Psoas muscle (tissue), 8 donors: Measurements from ENCODE around the gene MRPL24. TPM values are rescaled to one million over a fixed set of nuclear protein-coding genes. Genes with fewer than 3 reads are reported as not detected.
A peak's percentile ranks its signal among the peaks of the same experiment; 100 is the strongest.

Source experiments
- ATAC-seq, 4 donors: fragments of 200-7000 bp; cut with Tn5 transposase; one replicate each; pipeline ENCODE4 v1.9.1; 2020; ENCODE audit warnings: moderate library complexity in 3 of 4, mild to moderate bottlenecking in 2 of 4
- DNase-seq, 2 donors: peaks; one replicate each; pipeline ENCODE4 v3.0.0-alpha.2; 2020
- H3K27ac ChIP-seq: fragments of 200-600 bp; one replicate; pipeline ENCODE4 v1.8.0; 2022
- H3K27me3 ChIP-seq, 3 donors: fragments of 200-600 bp in 1 of 3; one replicate each; pipeline versions ENCODE4 v1.6.1 to v1.8.0; 2013 to 2022; ENCODE audit warnings: low read length in 2 of 3, mild to moderate bottlenecking in 2 of 3, moderate library complexity in 1 of 3; ENCODE audit not compliant: insufficient read depth in 3 of 3
- H3K36me3 ChIP-seq, 2 donors: fragments of 200-600 bp in 1 of 2; one replicate each; pipeline versions ENCODE4 v1.6.1 to v1.8.0; 2013 to 2022; ENCODE audit warnings: low read depth in 1 of 2, mild to moderate bottlenecking in 1 of 2, moderate library complexity in 1 of 2; ENCODE audit not compliant: insufficient read depth in 1 of 2
- H3K4me1 ChIP-seq: fragments of 200-600 bp; one replicate; pipeline ENCODE4 v1.8.0; 2022
- H3K4me3 ChIP-seq: fragments of 200-600 bp; one replicate; pipeline ENCODE4 v1.8.0; 2022; ENCODE audit warnings: mild to moderate bottlenecking
- H3K9me3 ChIP-seq: fragments of 200-600 bp; one replicate; pipeline ENCODE4 v1.8.0; 2022
- CTCF ChIP-seq: fragments of 200-600 bp; IDR thresholded peaks from one replicate; pipeline ENCODE4 v1.8.0; 2022; ENCODE audit warnings: antibody characterized with exemption
- WGBS, 3 donors: extraction: QIAGEN DNeasy Blood & Tissue Kit; methylation state at CpG; one replicate each; pipeline versions ENCODE4 v1.1.6 to v1.1.7; 2013; 5-methylcytosine and 5-hydroxymethylcytosine counted together
- intact Hi-C, 2 donors: fragments of 100-400 bp; cut with DNase I; formaldehyde crosslinking; loops; one replicate each; pipeline versions ENCODE4 v1.11.0 to v1.14.2; 2022
- polyA plus RNA-seq, 3 donors: library from polyadenylated mRNA; stranded (reverse); fragments of 200-250 nt; gene quantifications; one replicate each; pipeline ENCODE4 v1.2.3, GENCODE V29; 2013
- total RNA-seq, 4 donors: library from RNA; stranded (reverse); fragmentation: NEBNext Ultra II Directional in 2 of 4; extraction: Animal tissue kit (Norgen Biotek cat#: 25700) in 2 of 4; gene quantifications; one replicate each; pipeline versions ENCODE4 v1.2.1 to v1.2.4, GENCODE V29; 2021 to 2023
- donor health status: healthy with polysubstance abuse.
- donor health status: DM: no; HTN: no; CAD: no; lungs with moderate emphysema.
- donor health status: Bipolar disorder and iron deficiency.
- donor health status: healthy.
- donor health status: DM: yes; HTN: yes; CAD: no.
- donor health status: DM: no; HTN: no; CAD: no.
- donor health status: DM: no; HTN: no; CAD: no.
- donor health status: DM: yes; HTN: yes; CAD: no.

Gene MRPL24
- total and polyA plus RNA-seq, 7 donors = 86.1 to 174 (median 137) TPM

GRCh38 chr1:156785458-156785857, 44.6 kb upstream of the MRPL24 start:
- ATAC-seq (no peak), DNase-seq (no peak)
- no peaks in the 10 kb centered on the region for H3K9me3 ChIP-seq
- no peak for TF ChIP-seq CTCF
- H3K4me1 ChIP-seq = peaks cover 15% of the 10 kb centered on the region
- no peak overlapping the region for H3K4me3 ChIP-seq
- intact Hi-C loops = no loop called here
- H3K27ac ChIP-seq = no peak overlapping the region
- H3K27me3 ChIP-seq = no peaks in the 10 kb centered on the region
- peaks cover 5 to 81% of the 10 kb centered on the region in 2 donors for H3K36me3 ChIP-seq
- WGBS, 3 donors = 72 to 84% (median 83%) methylated on average over 6 of the region's 6 CpGs

GRCh38 chr1:156781585-156782186, 40.8 kb upstream of the MRPL24 start:
- Histone ChIP-seq H3K9me3 (no peaks in the 10 kb centered on the region), H3K4me3 (no peak overlapping the region), H3K27me3 (no peaks in the 10 kb centered on the region), H3K27ac (no peak overlapping the region), H3K36me3 (peaks cover 5 to 44% of the 10 kb centered on the region in 2 donors), H3K4me1 (peaks cover 26% of the 10 kb centered on the region)
- TF ChIP-seq CTCF = no peak
- intact Hi-C loops = no loop called here
- ATAC-seq = peak; percentile 56 to 72 (median 70)
- no peak for DNase-seq

- no peak for TF ChIP-seq CTCF
- Histone ChIP-seq H3K4me1 (peaks cover 43% of the 10 kb centered on the region), H3K4me3 (no peak overlapping the region), H3K9me3 (no peaks in the 10 kb centered on the region), H3K27me3 (no peaks in the 10 kb centered on the region), H3K27ac (no peak overlapping the region), H3K36me3 (peaks cover 5 to 6% of the 10 kb centered on the region in 2 donors)
- no peak for DNase-seq
- ATAC-seq = no peak
- 55 to 74% (median 69%) methylated on average over 1 of the region's 1 CpG for WGBS, 3 donors
- intact Hi-C loops = no loop called here
Observed at GRCh38 chr1:156777573-156777972, 36.7 kb upstream of the MRPL24 start.

GRCh38 chr1:156776942-156777341, 36.1 kb upstream of the MRPL24 start:
- H3K36me3 ChIP-seq = peaks cover 4 to 5% of the 10 kb centered on the region in 2 donors
- 45 to 59% (median 50%) methylated on average over 4 of the region's 4 CpGs for WGBS, 3 donors
- DNase-seq (no peak), ATAC-seq (peak in 1 of 4 donors; percentile 20)
- peaks cover 47% of the 10 kb centered on the region for H3K4me1 ChIP-seq
- TF ChIP-seq CTCF = no peak
- intact Hi-C loops = no loop called here
- H3K27me3 ChIP-seq = no peaks in the 10 kb centered on the region
- H3K27ac ChIP-seq = no peak overlapping the region
- no peaks in the 10 kb centered on the region for H3K9me3 ChIP-seq
- H3K4me3 ChIP-seq = no peak overlapping the region

- Histone ChIP-seq H3K4me3 (no peak overlapping the region), H3K4me1 (peaks cover 49% of the 10 kb centered on the region), H3K9me3 (no peaks in the 10 kb centered on the region), H3K36me3 (peaks cover 0 to 12% of the 10 kb centered on the region in 2 donors), H3K27me3 (no peaks in the 10 kb centered on the region), H3K27ac (no peak overlapping the region)
- intact Hi-C loops = no loop called here
- DNase-seq = no peak
- no peak for TF ChIP-seq CTCF
- 79 to 86% (median 85%) methylated on average over 5 of the region's 5 CpGs for WGBS, 3 donors
- peak in 3 of 4 donors; percentile 29 to 34 (median 30) for ATAC-seq
Observed at GRCh38 chr1:156775799-156776198, 34.9 kb upstream of the MRPL24 start.
